HepG2 (cell line): ENCODE data around the gene QRICH2. TPM values are rescaled to one million over a fixed set of nuclear protein-coding genes. Genes with fewer than 3 reads are reported as not detected.
A peak's percentile ranks its signal among the peaks of the same experiment; 100 is the strongest.

ENCODE experiments used
- AGO1 ChIP-seq: fragments of 200-400 bp; formaldehyde crosslinking; IDR thresholded peaks from 2 replicates; pipeline ENCODE4 v1.6.1; 2017; ENCODE audit warnings: mild to moderate bottlenecking, low read depth, low read length, moderate library complexity; ENCODE audit not compliant: poor library complexity, severe bottlenecking
- ATF7 ChIP-seq, 2 experiments: fragments of 450-650 bp in 1 of 2; sonication (generic) in 1 of 2; formaldehyde crosslinking in 1 of 2; IDR thresholded peaks; 2 replicates each; pipeline versions ENCODE4 v1.4.0 to v1.6.1; 2016 to 2020; ENCODE audit warnings: antibody characterized with exemption in 1 of 2, mild to moderate bottlenecking in 1 of 2, missing genetic modification reagents in 1 of 2
- HDAC6 ChIP-seq: fragments of 200-600 bp; sonication (generic); IDR thresholded peaks from 2 replicates; pipeline ENCODE4 v1.7.0; 2017; ENCODE audit warnings: mild to moderate bottlenecking, antibody characterized with exemption, low read length, low read depth
- IRF2 ChIP-seq: IDR thresholded peaks from 2 replicates; pipeline ENCODE4 v1.6.1; 2018; ENCODE audit warnings: missing genetic modification reagents, missing compliant biosample characterization
- KMT2A ChIP-seq: sonication (generic); formaldehyde crosslinking; IDR thresholded peaks from 2 replicates; pipeline ENCODE4 v1.4.0; 2020; ENCODE audit warnings: missing genetic modification reagents
- NBN ChIP-seq: fragments of 450-650 bp; conservative IDR thresholded peaks from 2 replicates; pipeline ENCODE4 v1.6.1; 2017
- ZNF432 ChIP-seq: sonication (generic); formaldehyde crosslinking; IDR thresholded peaks from 2 replicates; pipeline ENCODE4 v1.5.0; 2020; ENCODE audit warnings: missing genetic modification reagents, mild to moderate bottlenecking, borderline replicate concordance
- ZNF468 ChIP-seq: sonication (generic); formaldehyde crosslinking; IDR thresholded peaks from 2 replicates; pipeline ENCODE4 v1.8.0; 2022; ENCODE audit warnings: mild to moderate bottlenecking, moderate library complexity, missing genetic modification reagents
- ZNF576 ChIP-seq: sonication (generic); formaldehyde crosslinking; IDR thresholded peaks from 2 replicates; pipeline ENCODE4 v1.4.0; 2020; ENCODE audit warnings: mild to moderate bottlenecking, missing genetic modification reagents
- ZNF577 ChIP-seq: sonication (generic); formaldehyde crosslinking; IDR thresholded peaks from 2 replicates; pipeline ENCODE4 v1.4.0; 2020; ENCODE audit warnings: mild to moderate bottlenecking, low read depth, missing genetic modification reagents, borderline replicate concordance
- ZNF770 ChIP-seq: sonication (generic); formaldehyde crosslinking; IDR thresholded peaks from 2 replicates; pipeline ENCODE4 v1.5.0; 2020; ENCODE audit warnings: mild to moderate bottlenecking, missing genetic modification reagents
- polyA plus RNA-seq, 8 experiments: library from polyadenylated mRNA; depleted of rRNA in 3 of 8; stranded (reverse) in 7 of 8; unstranded in 1 of 8; fragments of >200 nt; fragmentation: Illumina TruSeq in 4 of 8; extraction: Trizol in 4 of 8; gene quantifications; 2 replicates each; pipeline versions ENCODE4 v1.2.1 to v1.2.3, GENCODE V29; 2011 to 2016; ENCODE audit warnings: low read depth in 4 of 8, missing spikeins in 1 of 8, mixed read lengths in 1 of 8; ENCODE audit not compliant: insufficient read depth in 1 of 8
- total RNA-seq, 5 experiments: library from RNA; depleted of rRNA; stranded (reverse); fragments of >200 nt; fragmentation: Illumina TruSeq; extraction: Trizol; gene quantifications; 2 replicates each; pipeline ENCODE4 v1.2.3, GENCODE V29; 2016; ENCODE audit warnings: low read depth in 1 of 5
- TF ChIP-seq, protein P1 (sequence below): IDR thresholded peaks from 2 replicates; pipeline ENCODE4 v1.6.1; 2016; ENCODE audit warnings: mild to moderate bottlenecking
- TF ChIP-seq, protein P2 (sequence below): sonication (generic); formaldehyde crosslinking; IDR thresholded peaks from 2 replicates; pipeline ENCODE4 v1.8.1; 2023; ENCODE audit warnings: mild to moderate bottlenecking, missing genetic modification reagents
- TF ChIP-seq, protein P3 (sequence below): sonication (generic); formaldehyde crosslinking; IDR thresholded peaks from 2 replicates; pipeline ENCODE4 v1.8.1; 2023; ENCODE audit warnings: mild to moderate bottlenecking, moderate library complexity, missing genetic modification reagents
- TF ChIP-seq, protein P4 (sequence below): fragments of 450-650 bp; IDR thresholded peaks from 2 replicates; pipeline ENCODE4 v1.6.1; 2016
- TF ChIP-seq, protein P5 (sequence below): sonication (generic); formaldehyde crosslinking; IDR thresholded peaks from 2 replicates; pipeline ENCODE4 v1.4.0; 2020; ENCODE audit warnings: missing genetic modification reagents
- TF ChIP-seq, protein P6 (sequence below): sonication (generic); formaldehyde crosslinking; IDR thresholded peaks from 2 replicates; pipeline ENCODE4 v1.5.0; 2020; ENCODE audit warnings: mild to moderate bottlenecking, missing genetic modification reagents, moderate library complexity

Gene QRICH2
- total and polyA plus RNA-seq, 2 of the 13 experiments (the other 11 are each of a cell fraction or from before 2014, with no cell fraction given) = 3.7 to 5.7 TPM

DNA sequence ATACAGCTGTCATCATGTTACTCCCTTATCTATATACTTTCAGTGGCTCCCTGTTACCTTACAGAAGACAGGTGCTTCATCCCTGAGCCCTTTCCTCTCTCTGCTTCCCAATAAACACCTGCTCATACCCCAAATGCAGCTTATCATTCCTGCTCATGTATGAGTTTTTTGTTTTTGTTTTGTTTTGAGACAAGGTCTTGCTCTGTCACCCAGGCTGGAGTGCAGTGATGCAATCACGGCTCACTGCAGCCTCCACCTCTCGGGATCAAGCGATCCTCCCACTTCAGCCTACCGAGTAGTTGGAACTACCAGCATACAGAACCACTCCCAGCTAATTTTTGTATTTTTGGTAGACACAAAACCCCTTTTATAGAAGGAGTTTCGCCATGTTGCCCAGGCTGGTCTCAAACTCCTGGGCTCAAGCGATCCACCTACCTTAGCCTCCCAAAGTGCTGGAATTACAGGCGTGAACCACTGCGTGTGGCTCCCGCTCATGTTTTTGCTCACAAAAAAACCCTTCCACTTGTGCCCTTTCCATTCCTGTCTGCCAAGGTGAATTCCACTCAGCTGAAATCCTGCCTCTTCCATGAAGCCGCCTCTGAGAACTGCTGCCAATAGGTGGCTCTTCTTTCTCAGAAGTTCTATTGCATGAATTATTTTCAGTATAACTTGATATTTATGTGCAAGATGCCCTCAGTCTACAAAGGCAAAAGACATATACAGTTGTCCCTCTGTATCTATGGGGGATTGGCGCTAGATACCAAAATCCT lies 59.9 kb downstream of the QRICH2 start (continued):
- TF ChIP-seq, protein P1, sequence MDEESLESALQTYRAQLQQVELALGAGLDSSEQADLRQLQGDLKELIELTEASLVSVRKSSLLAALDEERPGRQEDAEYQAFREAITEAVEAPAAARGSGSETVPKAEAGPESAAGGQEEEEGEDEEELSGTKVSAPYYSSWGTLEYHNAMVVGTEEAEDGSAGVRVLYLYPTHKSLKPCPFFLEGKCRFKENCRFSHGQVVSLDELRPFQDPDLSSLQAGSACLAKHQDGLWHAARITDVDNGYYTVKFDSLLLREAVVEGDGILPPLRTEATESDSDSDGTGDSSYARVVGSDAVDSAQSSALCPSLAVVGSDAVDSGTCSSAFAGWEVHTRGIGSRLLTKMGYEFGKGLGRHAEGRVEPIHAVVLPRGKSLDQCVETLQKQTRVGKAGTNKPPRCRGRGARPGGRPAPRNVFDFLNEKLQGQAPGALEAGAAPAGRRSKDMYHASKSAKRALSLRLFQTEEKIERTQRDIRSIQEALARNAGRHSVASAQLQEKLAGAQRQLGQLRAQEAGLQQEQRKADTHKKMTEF (CRISPR knock-in tag) = 0 out of 2 replicates have a peak, but pooled peaks have one; percentile 29
- TF ChIP-seq ZNF577 (CRISPR knock-in tag) (no peak), ATF7 (IDR thresholded peaks at IDR 0.05) (peak; percentile 32; the same call in 1 of the 2 replicates), ATF7 (CRISPR knock-in tag; IDR thresholded peaks at IDR 0.05) (no peak), ZNF576 (no peak), NBN (no peak), ZNF468 (no peak), ZNF432 (CRISPR knock-in tag) (no peak), AGO1 (no peak), KMT2A (CRISPR knock-in tag) (0 out of 2 replicates have a peak, but pooled peaks have one; percentile 22), ZNF770 (CRISPR knock-in tag) (peak; percentile 84), HDAC6 (no peak), IRF2 (CRISPR knock-in tag) (0 out of 2 replicates have a peak, but pooled peaks have one; percentile 49)
- TF ChIP-seq, protein P2, sequence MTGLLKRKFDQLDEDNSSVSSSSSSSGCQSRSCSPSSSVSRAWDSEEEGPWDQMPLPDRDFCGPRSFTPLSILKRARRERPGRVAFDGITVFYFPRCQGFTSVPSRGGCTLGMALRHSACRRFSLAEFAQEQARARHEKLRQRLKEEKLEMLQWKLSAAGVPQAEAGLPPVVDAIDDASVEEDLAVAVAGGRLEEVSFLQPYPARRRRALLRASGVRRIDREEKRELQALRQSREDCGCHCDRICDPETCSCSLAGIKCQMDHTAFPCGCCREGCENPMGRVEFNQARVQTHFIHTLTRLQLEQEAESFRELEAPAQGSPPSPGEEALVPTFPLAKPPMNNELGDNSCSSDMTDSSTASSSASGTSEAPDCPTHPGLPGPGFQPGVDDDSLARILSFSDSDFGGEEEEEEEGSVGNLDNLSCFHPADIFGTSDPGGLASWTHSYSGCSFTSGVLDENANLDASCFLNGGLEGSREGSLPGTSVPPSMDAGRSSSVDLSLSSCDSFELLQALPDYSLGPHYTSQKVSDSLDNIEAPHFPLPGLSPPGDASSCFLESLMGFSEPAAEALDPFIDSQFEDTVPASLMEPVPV (CRISPR knock-in tag) = no peak
- TF ChIP-seq, protein P3, sequence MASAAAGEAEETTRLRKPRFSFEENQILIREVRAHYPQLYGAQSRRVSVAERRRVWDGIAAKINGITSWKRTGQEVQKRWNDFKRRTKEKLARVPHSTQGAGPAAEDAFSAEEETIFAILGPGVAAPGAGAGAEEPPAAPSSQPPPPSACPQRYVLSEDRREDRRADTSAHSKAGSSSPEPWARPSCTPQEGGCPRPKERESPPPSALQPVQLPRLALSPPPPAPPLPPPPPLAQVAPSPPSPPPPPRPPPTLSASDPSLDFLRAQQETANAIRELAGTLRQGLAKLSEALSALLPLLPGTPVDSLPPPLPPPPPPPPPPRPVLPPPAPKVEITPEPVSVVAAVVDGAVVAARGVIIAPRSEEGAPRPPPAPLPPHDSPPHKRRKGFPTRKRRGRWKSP (CRISPR knock-in tag) = no peak
- TF ChIP-seq, protein P4, sequence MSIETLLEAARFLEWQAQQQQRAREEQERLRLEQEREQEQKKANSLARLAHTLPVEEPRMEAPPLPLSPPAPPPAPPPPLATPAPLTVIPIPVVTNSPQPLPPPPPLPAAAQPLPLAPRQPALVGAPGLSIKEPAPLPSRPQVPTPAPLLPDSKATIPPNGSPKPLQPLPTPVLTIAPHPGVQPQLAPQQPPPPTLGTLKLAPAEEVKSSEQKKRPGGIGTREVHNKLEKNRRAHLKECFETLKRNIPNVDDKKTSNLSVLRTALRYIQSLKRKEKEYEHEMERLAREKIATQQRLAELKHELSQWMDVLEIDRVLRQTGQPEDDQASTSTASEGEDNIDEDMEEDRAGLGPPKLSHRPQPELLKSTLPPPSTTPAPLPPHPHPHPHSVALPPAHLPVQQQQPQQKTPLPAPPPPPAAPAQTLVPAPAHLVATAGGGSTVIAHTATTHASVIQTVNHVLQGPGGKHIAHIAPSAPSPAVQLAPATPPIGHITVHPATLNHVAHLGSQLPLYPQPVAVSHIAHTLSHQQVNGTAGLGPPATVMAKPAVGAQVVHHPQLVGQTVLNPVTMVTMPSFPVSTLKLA = no peak
- TF ChIP-seq, protein P5, sequence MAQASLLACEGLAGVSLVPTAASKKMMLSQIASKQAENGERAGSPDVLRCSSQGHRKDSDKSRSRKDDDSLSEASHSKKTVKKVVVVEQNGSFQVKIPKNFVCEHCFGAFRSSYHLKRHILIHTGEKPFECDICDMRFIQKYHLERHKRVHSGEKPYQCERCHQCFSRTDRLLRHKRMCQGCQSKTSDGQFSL (CRISPR knock-in tag) = no peak
- TF ChIP-seq, protein P6, sequence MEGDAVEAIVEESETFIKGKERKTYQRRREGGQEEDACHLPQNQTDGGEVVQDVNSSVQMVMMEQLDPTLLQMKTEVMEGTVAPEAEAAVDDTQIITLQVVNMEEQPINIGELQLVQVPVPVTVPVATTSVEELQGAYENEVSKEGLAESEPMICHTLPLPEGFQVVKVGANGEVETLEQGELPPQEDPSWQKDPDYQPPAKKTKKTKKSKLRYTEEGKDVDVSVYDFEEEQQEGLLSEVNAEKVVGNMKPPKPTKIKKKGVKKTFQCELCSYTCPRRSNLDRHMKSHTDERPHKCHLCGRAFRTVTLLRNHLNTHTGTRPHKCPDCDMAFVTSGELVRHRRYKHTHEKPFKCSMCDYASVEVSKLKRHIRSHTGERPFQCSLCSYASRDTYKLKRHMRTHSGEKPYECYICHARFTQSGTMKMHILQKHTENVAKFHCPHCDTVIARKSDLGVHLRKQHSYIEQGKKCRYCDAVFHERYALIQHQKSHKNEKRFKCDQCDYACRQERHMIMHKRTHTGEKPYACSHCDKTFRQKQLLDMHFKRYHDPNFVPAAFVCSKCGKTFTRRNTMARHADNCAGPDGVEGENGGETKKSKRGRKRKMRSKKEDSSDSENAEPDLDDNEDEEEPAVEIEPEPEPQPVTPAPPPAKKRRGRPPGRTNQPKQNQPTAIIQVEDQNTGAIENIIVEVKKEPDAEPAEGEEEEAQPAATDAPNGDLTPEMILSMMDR (CRISPR knock-in tag) = peak; percentile 31; the same call in 1 of the 2 replicates
